Measurements from ENCODE around the gene ZNF853.

The ZNF853 gene

DNA sequence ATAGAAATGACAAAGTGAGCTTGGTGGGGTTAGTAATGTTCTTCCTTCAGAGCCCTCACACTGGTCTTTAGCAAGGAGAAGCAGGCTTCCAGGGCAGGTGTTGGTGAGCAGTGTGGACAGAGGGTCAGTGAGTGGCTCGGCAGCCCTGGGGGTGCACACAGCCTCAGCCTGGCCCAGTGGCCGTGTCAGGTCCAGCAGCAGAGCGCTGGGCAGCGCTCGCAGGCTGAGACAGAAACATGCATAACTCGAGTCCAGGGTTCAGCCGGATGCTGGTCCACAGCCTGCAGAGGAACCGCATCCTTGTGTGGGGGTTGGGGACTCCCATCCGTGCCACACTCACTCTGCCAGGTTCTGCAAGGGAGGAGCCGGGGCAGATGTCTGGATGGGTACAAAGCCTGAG lies 11.0 kb upstream of the ZNF853 start:
- no peak for DNase-seq

- DNase-seq = no peak
Measured at GRCh38 chr7:6606866-6607583, 8.4 kb upstream of the ZNF853 start.

- no peak for DNase-seq
Measured at GRCh38 chr7:6607651-6608051, 7.8 kb upstream of the ZNF853 start.

DNA sequence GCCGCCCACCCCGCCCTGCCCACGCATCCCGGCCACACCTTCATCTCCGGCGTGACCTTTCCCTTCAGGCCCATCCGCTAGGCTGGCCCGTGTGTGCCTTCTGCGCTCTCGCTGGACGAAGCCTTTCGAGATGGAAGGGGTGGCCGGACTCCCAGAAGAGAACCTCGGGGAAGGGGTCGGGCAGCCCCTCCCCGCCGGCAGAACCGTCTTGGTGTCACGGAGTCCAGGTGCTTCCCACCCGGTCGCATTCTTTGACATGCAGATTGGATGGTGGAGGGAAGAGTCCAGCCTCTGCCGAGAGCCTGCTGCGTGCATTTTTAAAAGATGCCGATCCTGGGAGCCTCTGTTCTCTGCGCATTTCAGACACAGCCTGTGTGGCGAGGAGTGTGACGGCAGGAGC lies 7.3 kb upstream of the ZNF853 start:
- DNase-seq = no peak

GRCh38 chr7:6608794-6609193 lies 6.6 kb upstream of the ZNF853 start:
- no peak for DNase-seq

DNA sequence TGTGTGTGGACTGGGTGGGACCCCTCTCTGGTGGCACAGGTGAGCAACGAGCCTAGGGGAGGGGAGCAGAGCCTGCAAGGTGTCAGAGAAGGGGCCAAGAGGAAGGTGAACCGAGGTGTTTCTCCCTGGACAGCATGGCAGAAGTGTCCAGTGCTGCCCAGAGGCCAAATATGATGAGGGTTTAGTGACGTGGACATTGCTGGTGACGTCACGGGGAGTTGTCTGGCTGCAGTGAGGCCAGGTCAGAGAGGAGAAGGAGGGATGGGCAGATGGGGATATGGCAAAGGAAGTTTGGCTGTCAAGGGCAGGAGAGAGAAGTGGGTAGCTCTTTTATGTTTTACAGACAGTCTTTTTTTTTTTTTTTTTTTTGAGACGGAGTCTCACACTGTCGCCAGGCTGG lies 2.6 kb upstream of the ZNF853 start:
- DNase-seq = no peak

DNA sequence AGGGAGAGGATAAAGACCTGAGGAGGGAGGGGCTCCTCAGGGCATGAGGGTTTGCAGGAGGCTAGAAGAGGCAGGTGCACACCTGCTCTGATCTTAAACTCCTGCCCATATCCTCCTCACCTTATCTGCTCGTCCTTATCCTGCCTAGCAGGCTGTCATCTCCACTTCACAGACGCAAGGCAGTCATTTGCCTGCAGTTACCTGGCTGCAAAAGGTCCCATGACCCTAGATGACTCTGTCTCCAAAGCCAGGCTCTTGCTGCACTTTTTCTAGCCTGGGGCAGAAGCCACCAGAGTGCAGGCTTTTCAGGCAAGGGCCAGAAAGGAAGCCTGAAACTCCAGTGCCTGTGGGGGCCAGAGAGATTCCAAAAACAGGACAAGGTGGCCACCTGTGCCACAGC lies 1.7 kb upstream of the ZNF853 start:
- no peak for DNase-seq

GRCh38 chr7:6615723-6616555 lies 529 bp downstream of the ZNF853 start:
- peak in 5 of 51 donors; percentile 10 to 37 (median 14) for DNase-seq

DNA sequence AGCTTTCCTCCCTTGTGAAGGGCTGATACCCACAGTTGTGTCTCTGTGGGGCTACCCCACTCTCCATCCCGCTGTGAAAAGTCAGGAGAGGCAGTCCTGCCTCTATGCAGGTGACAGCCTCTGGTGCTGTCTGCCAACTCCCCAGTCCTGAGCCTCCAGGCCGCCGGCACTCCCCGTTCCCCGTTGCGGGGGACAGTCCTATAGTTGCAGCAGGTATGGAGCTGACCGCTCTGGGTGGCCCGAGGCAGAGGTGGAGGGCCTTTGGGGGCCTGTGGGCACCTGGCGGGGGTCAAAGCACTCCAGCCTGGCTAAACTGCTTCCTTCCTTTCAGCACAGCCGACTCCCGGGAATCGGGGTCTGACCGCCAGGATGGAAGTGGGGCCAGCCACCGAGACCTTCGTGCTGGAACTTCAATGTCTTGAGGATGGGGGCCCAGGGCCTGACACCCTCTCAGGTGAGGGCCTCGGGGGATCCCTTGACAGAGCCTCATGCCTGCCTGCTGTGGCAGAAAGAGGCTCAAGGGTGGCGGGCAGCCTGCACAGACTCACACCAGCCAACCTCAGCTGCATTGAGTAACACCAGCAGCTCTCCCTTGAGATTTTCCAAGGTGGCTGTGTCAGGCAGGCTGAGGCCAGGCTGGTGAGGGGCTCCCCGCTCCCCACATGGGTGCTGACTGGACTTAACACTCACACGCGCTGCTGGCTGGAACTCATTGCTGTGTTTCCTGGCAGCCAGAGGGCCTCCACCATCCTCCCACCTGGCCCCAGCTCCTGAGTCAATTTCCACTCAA lies 1.6 kb downstream of the ZNF853 start:
- DNase-seq = no peak

GRCh38 chr7:6618621-6619020 lies 3.2 kb downstream of the ZNF853 start:
- DNase-seq = no peak

GRCh38 chr7:6619961-6620360 lies 4.6 kb downstream of the ZNF853 start:
- no peak for DNase-seq

GRCh38 chr7:6621195-6622133 lies 6.1 kb downstream of the ZNF853 start:
- DNase-seq = no peak

DNA sequence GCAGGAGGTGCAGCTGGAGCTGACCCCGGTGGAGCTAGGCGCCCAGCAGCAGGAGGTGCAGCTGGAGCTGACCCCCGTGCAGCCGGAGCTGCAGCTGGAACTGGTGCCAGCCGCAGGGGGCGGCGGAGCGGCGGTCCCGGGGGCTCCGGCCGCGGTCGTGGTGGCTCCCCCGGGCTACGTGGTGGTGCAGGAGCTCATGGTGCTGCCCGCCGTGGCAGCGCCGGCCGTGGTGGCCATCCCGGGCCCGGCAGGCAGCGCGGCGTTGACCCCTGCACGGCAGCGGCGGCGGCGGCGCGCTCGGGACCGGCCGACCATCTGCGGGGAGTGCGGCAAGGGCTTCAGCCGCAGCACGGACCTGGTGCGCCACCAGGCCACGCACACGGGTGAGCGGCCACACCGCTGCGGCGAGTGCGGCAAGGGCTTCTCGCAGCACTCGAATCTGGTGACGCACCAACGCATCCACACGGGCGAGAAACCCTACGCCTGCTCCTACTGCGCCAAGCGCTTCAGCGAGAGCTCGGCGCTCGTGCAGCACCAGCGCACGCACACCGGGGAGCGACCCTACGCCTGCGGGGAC lies 6.8 kb downstream of the ZNF853 start:
- no peak for DNase-seq

DNA sequence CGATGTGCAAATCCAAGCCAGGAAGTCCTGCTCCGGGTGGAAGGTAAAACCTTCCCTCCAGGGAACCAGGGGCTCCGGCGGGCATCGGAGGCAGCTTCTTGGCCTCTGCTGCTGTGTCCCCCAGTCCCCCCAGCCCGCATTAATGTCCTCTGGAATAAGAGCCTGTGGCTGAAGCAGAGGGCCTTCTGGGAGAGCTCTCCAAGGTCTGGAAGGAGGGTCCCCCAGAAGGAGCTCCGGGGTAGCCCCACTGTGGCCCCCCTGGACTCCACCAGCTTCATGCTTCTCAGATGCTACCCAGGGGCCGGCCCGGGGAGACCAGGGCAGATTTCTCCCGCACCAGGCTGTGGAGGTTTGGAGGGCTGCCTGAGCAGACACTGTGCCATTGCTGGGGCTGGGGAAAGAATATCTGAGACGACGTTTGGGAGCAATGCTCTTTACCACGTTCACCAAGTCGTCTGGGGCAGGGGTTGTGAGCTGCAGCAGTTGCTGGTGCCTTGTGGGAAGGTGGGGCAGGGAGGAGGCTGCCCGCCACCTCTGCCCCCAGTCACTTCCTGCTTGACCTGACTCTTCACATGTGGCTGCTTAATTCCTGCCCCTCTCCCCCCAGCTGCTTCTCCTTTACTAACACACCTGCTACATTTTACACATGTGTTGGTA lies 8.3 kb downstream of the ZNF853 start:
- DNase-seq = no peak

GRCh38 chr7:6624246-6624611 lies 8.8 kb downstream of the ZNF853 start:
- DNase-seq = no peak

DNA sequence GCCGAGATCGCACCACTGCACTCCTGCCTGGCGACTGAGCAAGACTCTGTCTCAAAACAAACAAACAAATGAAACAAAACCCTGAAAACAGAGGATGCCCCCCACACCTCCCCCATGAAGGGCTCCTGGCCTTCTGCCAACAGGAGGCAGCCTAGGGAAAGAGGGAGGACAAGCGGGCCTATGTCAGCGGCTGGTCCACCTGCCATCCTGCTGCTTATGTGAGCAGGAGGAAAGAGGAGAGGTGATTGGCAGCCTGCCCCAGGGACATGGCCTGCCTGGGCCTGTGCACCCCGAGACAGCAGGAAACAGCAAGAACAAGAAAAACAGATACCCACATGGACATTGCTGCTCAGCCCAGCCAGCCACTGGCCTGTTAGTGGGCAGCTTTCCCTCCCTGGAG lies 12.6 kb downstream of the ZNF853 start:
- DNase-seq = no peak

DNA sequence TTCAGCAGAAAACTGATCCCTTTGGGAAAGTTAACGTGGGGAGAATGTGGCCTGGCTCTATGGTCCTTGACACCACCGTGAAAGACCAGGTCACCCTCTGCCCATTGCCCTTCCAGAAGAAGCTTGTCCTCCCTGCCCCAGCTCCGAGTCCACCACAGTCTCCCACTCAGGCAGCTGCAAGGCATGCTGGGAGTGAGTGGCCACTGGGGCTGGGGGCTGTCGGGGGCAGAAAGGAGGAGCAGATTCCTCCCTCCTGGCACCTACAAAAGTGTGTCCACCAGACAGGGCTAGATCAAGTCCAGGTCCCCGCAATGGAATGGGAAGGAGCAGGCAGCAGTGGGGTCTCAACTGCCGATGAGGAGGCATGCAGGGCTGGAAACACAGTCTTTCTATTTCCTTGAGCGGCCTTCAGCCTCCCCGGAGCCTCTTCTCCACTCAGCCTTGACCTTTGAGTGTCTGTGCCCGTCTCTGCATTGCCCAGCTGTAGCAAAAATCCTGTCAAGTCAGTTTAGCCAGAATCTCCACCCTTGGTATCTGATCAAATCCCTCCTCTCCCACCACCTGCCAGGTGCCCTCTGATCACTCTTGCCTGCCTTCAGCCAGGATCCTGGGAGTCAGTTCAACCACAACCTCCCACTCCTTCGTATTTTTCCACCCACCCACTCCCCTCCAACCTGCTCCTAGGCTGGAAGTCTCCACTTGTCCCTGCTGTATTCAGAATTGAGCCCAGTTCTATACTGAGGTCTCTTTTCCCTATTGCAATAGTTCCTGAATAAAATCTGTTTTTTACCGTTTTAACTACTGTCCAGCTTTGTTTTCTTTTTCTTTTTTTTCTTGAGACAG lies 14.8 kb downstream of the ZNF853 start:
- DNase-seq = no peak

GRCh38 chr7:6631605-6632004 lies 16.2 kb downstream of the ZNF853 start:
- DNase-seq = no peak

- DNase-seq = no peak
Measured at GRCh38 chr7:6634021-6634420, 18.6 kb downstream of the ZNF853 start.
